Retinal pigment epithelial cell (primary cell): ENCODE results near the gene PEX6.
"Not testable (repeated sequence)": the region's sequence is repeated elsewhere in the genome, so short reads cannot be mapped to it uniquely, and the experiment has no call there.

Source experiments
- DNase-seq: peaks from one replicate; pipeline ENCODE4 v3.0.0-alpha.2; 2010; ENCODE audit warnings: low read depth
- H3K4me3 ChIP-seq: 2 replicates; pipeline ENCODE4 v1.5.1; 2011; ENCODE audit warnings: mild to moderate bottlenecking, low read length, control low read depth, moderate library complexity
- TF ChIP-seq, protein P1 (sequence below): conservative IDR thresholded peaks from 2 replicates; pipeline ENCODE4 v1.5.1; 2011; ENCODE audit warnings: low read depth, low read length, control low read depth, inconsistent platforms

PEX6 gene

DNA sequence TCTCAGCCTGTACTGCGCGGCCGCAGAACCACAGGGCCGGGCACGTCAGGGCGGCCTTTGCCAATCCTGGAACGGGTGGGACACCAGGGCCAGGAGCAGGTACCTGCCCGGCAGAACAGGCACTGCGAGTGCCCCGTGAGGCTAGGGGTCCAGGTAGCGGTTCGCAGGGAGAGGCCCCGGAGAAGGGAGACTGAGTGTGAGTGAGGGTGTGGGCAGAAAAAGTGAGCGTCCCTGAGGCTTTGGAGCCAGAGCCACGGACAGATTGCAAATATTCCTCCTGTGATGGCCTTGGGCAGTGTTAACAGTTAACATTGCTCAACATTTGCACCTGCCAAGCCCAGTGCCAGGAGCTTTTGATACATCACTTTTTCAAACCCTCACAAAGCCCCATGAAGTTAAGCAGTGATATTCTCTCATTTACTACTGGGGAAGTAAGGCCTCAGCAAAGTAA lies 17.9 kb downstream of the PEX6 start:
- TF ChIP-seq, protein P1, sequence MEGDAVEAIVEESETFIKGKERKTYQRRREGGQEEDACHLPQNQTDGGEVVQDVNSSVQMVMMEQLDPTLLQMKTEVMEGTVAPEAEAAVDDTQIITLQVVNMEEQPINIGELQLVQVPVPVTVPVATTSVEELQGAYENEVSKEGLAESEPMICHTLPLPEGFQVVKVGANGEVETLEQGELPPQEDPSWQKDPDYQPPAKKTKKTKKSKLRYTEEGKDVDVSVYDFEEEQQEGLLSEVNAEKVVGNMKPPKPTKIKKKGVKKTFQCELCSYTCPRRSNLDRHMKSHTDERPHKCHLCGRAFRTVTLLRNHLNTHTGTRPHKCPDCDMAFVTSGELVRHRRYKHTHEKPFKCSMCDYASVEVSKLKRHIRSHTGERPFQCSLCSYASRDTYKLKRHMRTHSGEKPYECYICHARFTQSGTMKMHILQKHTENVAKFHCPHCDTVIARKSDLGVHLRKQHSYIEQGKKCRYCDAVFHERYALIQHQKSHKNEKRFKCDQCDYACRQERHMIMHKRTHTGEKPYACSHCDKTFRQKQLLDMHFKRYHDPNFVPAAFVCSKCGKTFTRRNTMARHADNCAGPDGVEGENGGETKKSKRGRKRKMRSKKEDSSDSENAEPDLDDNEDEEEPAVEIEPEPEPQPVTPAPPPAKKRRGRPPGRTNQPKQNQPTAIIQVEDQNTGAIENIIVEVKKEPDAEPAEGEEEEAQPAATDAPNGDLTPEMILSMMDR = no peak
- DNase-seq = no peak
- H3K4me3 ChIP-seq = peak overlapping the region; percentile 54

- no peak for DNase-seq
- TF ChIP-seq, protein P1 = peak; percentile 7
- peak within 1 kb of the TSS; percentile 54 for H3K4me3 ChIP-seq
Observed at GRCh38 chr6:42960243-42961019, 18.6 kb downstream of the PEX6 start, which contains the start of gene GNMT. Gene GNMT (plus strand): TSS chr6:42960754. CDS start chr6:42960768, 14 bp downstream.

GRCh38 chr6:42959917-42960242 lies 19.1 kb downstream of the PEX6 start:
- TF ChIP-seq, protein P1 = no peak
- no peak for DNase-seq
- peak overlapping the region; percentile 54 for H3K4me3 ChIP-seq

GRCh38 chr6:42958125-42958524 lies 20.9 kb downstream of the PEX6 start:
- DNase-seq = no peak
- H3K4me3 ChIP-seq = no peak overlapping the region
- TF ChIP-seq, protein P1 = no peak

DNA sequence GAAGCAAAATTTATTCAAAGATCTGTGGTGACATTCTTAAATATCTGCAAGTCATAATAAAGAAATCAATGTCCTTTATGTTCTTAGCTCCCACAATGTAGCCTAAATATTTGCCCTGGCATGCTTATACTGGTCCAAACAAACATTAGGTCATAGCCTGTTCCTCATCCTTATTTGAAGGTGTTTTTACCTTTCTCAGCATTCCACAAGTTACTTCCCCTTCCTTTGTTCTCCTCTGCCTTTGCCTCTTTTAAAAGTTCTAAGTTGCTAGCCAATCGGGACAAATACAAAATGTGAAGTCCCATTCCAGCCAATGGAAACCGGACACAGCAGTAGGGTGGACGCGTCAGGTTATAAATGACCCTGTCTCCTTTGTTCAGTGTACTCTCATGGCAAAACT lies 24.6 kb downstream of the PEX6 start:
- H3K4me3 ChIP-seq, DNase-seq: not testable (repeated sequence)

- DNase-seq = no peak
- TF ChIP-seq, protein P1 = no peak
- H3K4me3 ChIP-seq = no peak overlapping the region
Observed at GRCh38 chr6:42952389-42952788, 26.6 kb downstream of the PEX6 start.

DNA sequence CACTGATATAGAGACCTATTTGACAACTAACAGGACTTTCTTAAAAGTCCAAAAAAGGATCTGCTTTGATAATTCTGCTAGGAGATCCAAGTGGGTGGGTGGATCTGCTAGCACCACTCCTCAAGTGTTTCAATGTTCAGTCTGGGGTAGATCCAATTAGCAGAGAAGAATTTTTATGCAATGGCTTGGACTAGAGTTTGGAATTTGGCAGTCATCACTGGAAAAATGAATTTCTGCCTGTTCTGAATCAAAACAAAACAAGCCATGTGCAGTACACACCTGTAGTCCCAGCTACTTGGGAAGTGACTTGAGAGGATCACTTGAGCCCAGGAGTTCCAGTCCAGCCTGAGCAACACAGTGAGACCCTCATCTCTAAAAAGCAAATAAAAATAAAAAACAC lies 31.0 kb downstream of the PEX6 start:
- H3K4me3 ChIP-seq = no peak overlapping the region
- DNase-seq = no peak
- TF ChIP-seq, protein P1 = no peak
